ENCODE data around the gene CAB39.

The CAB39 gene

GRCh38 chr2:230682546-230682945 lies 30.1 kb upstream of the CAB39 start:
- H3K9me3 ChIP-seq (ENCODE audit: control insufficient read depth, low read length): peaks cover 5% of the 10 kb centered on the region
- H3K27me3 ChIP-seq (replicated peaks; ENCODE audit: control insufficient read depth, insufficient read depth, low read length, poor library complexity, severe bottlenecking): no peaks in the 10 kb centered on the region
- DNase-seq: no peak
- no peaks in the 10 kb centered on the region for H3K4me1 ChIP-seq (ENCODE audit: control insufficient read depth, insufficient read depth, low read length, poor library complexity, severe bottlenecking)
- H3K27ac ChIP-seq (ENCODE audit: insufficient read depth, low read length, poor library complexity, severe bottlenecking): no peak overlapping the region
- H3K4me3 ChIP-seq (ENCODE audit: insufficient read depth, low read depth, low read length, poor library complexity, severe bottlenecking): no peak overlapping the region
- no peaks in the 10 kb centered on the region for H3K36me3 ChIP-seq (ENCODE audit: control insufficient read depth, insufficient read depth, low read length)

GRCh38 chr2:230684270-230685168 lies 28.1 kb upstream of the CAB39 start:
- no peak overlapping the region for H3K27ac ChIP-seq (ENCODE audit: insufficient read depth, low read length, poor library complexity, severe bottlenecking)
- no peaks in the 10 kb centered on the region for H3K36me3 ChIP-seq (ENCODE audit: control insufficient read depth, insufficient read depth, low read length)
- H3K27me3 ChIP-seq (replicated peaks; ENCODE audit: control insufficient read depth, insufficient read depth, low read length, poor library complexity, severe bottlenecking): no peaks in the 10 kb centered on the region
- no peaks in the 10 kb centered on the region for H3K4me1 ChIP-seq (ENCODE audit: control insufficient read depth, insufficient read depth, low read length, poor library complexity, severe bottlenecking)
- H3K4me3 ChIP-seq (ENCODE audit: insufficient read depth, low read depth, low read length, poor library complexity, severe bottlenecking): no peak overlapping the region
- DNase-seq: no peak
- no peaks in the 10 kb centered on the region for H3K9me3 ChIP-seq (ENCODE audit: control insufficient read depth, low read length)

GRCh38 chr2:230685178-230685577 lies 27.5 kb upstream of the CAB39 start:
- H3K27me3 ChIP-seq (replicated peaks; ENCODE audit: control insufficient read depth, insufficient read depth, low read length, poor library complexity, severe bottlenecking): no peaks in the 10 kb centered on the region
- H3K4me3 ChIP-seq (ENCODE audit: insufficient read depth, low read depth, low read length, poor library complexity, severe bottlenecking): no peak overlapping the region
- no peaks in the 10 kb centered on the region for H3K36me3 ChIP-seq (ENCODE audit: control insufficient read depth, insufficient read depth, low read length)
- no peak for DNase-seq
- H3K4me1 ChIP-seq (ENCODE audit: control insufficient read depth, insufficient read depth, low read length, poor library complexity, severe bottlenecking): no peaks in the 10 kb centered on the region
- no peaks in the 10 kb centered on the region for H3K9me3 ChIP-seq (ENCODE audit: control insufficient read depth, low read length)
- no peak overlapping the region for H3K27ac ChIP-seq (ENCODE audit: insufficient read depth, low read length, poor library complexity, severe bottlenecking)

- Histone ChIP-seq H3K4me3 (ENCODE audit: insufficient read depth, low read depth, low read length, poor library complexity, severe bottlenecking) (no peak overlapping the region), H3K27me3 (replicated peaks; ENCODE audit: control insufficient read depth, insufficient read depth, low read length, poor library complexity, severe bottlenecking) (no peaks in the 10 kb centered on the region), H3K9me3 (ENCODE audit: control insufficient read depth, low read length) (no peaks in the 10 kb centered on the region), H3K36me3 (ENCODE audit: control insufficient read depth, insufficient read depth, low read length) (no peaks in the 10 kb centered on the region), H3K4me1 (ENCODE audit: control insufficient read depth, insufficient read depth, low read length, poor library complexity, severe bottlenecking) (no peaks in the 10 kb centered on the region), H3K27ac (ENCODE audit: insufficient read depth, low read length, poor library complexity, severe bottlenecking) (no peak overlapping the region)
- DNase-seq: no peak
Measured at GRCh38 chr2:230687498-230687897, 25.1 kb upstream of the CAB39 start.

- Histone ChIP-seq H3K27ac (ENCODE audit: insufficient read depth, low read length, poor library complexity, severe bottlenecking) (no peak overlapping the region), H3K9me3 (ENCODE audit: control insufficient read depth, low read length) (no peaks in the 10 kb centered on the region), H3K27me3 (replicated peaks; ENCODE audit: control insufficient read depth, insufficient read depth, low read length, poor library complexity, severe bottlenecking) (no peaks in the 10 kb centered on the region), H3K4me1 (ENCODE audit: control insufficient read depth, insufficient read depth, low read length, poor library complexity, severe bottlenecking) (no peaks in the 10 kb centered on the region), H3K36me3 (ENCODE audit: control insufficient read depth, insufficient read depth, low read length) (no peaks in the 10 kb centered on the region), H3K4me3 (ENCODE audit: insufficient read depth, low read depth, low read length, poor library complexity, severe bottlenecking) (no peak overlapping the region)
- no peak for DNase-seq
Measured at GRCh38 chr2:230688490-230688889, 24.2 kb upstream of the CAB39 start.

- Histone ChIP-seq H3K27ac (ENCODE audit: insufficient read depth, low read length, poor library complexity, severe bottlenecking) (no peak overlapping the region), H3K4me1 (ENCODE audit: control insufficient read depth, insufficient read depth, low read length, poor library complexity, severe bottlenecking) (no peaks in the 10 kb centered on the region), H3K9me3 (ENCODE audit: control insufficient read depth, low read length) (no peaks in the 10 kb centered on the region), H3K4me3 (ENCODE audit: insufficient read depth, low read depth, low read length, poor library complexity, severe bottlenecking) (no peak overlapping the region), H3K36me3 (ENCODE audit: control insufficient read depth, insufficient read depth, low read length) (no peaks in the 10 kb centered on the region), H3K27me3 (replicated peaks; ENCODE audit: control insufficient read depth, insufficient read depth, low read length, poor library complexity, severe bottlenecking) (no peaks in the 10 kb centered on the region)
- DNase-seq: no peak
Measured at GRCh38 chr2:230690439-230690838, 22.2 kb upstream of the CAB39 start.

GRCh38 chr2:230691005-230691647 lies 21.5 kb upstream of the CAB39 start:
- Histone ChIP-seq H3K27me3 (replicated peaks; ENCODE audit: control insufficient read depth, insufficient read depth, low read length, poor library complexity, severe bottlenecking) (no peaks in the 10 kb centered on the region), H3K9me3 (ENCODE audit: control insufficient read depth, low read length) (no peaks in the 10 kb centered on the region), H3K27ac (ENCODE audit: insufficient read depth, low read length, poor library complexity, severe bottlenecking) (no peak overlapping the region), H3K4me1 (ENCODE audit: control insufficient read depth, insufficient read depth, low read length, poor library complexity, severe bottlenecking) (no peaks in the 10 kb centered on the region), H3K36me3 (ENCODE audit: control insufficient read depth, insufficient read depth, low read length) (no peaks in the 10 kb centered on the region), H3K4me3 (ENCODE audit: insufficient read depth, low read depth, low read length, poor library complexity, severe bottlenecking) (no peak overlapping the region)
- DNase-seq: no peak

GRCh38 chr2:230692760-230693159 lies 19.9 kb upstream of the CAB39 start:
- H3K4me3 ChIP-seq (ENCODE audit: insufficient read depth, low read depth, low read length, poor library complexity, severe bottlenecking): no peak overlapping the region
- H3K27ac ChIP-seq (ENCODE audit: insufficient read depth, low read length, poor library complexity, severe bottlenecking): no peak overlapping the region
- H3K9me3 ChIP-seq (ENCODE audit: control insufficient read depth, low read length): no peaks in the 10 kb centered on the region
- DNase-seq: no peak
- no peaks in the 10 kb centered on the region for H3K27me3 ChIP-seq (replicated peaks; ENCODE audit: control insufficient read depth, insufficient read depth, low read length, poor library complexity, severe bottlenecking)
- H3K4me1 ChIP-seq (ENCODE audit: control insufficient read depth, insufficient read depth, low read length, poor library complexity, severe bottlenecking): no peaks in the 10 kb centered on the region
- no peaks in the 10 kb centered on the region for H3K36me3 ChIP-seq (ENCODE audit: control insufficient read depth, insufficient read depth, low read length)

GRCh38 chr2:230693411-230693810 lies 19.2 kb upstream of the CAB39 start:
- Histone ChIP-seq H3K4me3 (ENCODE audit: insufficient read depth, low read depth, low read length, poor library complexity, severe bottlenecking) (no peak overlapping the region), H3K9me3 (ENCODE audit: control insufficient read depth, low read length) (no peaks in the 10 kb centered on the region), H3K27ac (ENCODE audit: insufficient read depth, low read length, poor library complexity, severe bottlenecking) (no peak overlapping the region), H3K27me3 (replicated peaks; ENCODE audit: control insufficient read depth, insufficient read depth, low read length, poor library complexity, severe bottlenecking) (no peaks in the 10 kb centered on the region), H3K4me1 (ENCODE audit: control insufficient read depth, insufficient read depth, low read length, poor library complexity, severe bottlenecking) (no peaks in the 10 kb centered on the region), H3K36me3 (ENCODE audit: control insufficient read depth, insufficient read depth, low read length) (no peaks in the 10 kb centered on the region)
- DNase-seq: no peak

- H3K27ac ChIP-seq (ENCODE audit: insufficient read depth, low read length, poor library complexity, severe bottlenecking): no peak overlapping the region
- no peaks in the 10 kb centered on the region for H3K36me3 ChIP-seq (ENCODE audit: control insufficient read depth, insufficient read depth, low read length)
- no peaks in the 10 kb centered on the region for H3K27me3 ChIP-seq (replicated peaks; ENCODE audit: control insufficient read depth, insufficient read depth, low read length, poor library complexity, severe bottlenecking)
- no peak overlapping the region for H3K4me3 ChIP-seq (ENCODE audit: insufficient read depth, low read depth, low read length, poor library complexity, severe bottlenecking)
- DNase-seq: no peak
- no peaks in the 10 kb centered on the region for H3K4me1 ChIP-seq (ENCODE audit: control insufficient read depth, insufficient read depth, low read length, poor library complexity, severe bottlenecking)
- no peaks in the 10 kb centered on the region for H3K9me3 ChIP-seq (ENCODE audit: control insufficient read depth, low read length)
Measured at GRCh38 chr2:230694241-230694640, 18.4 kb upstream of the CAB39 start.

All from effector memory CD4-positive, alpha-beta T cell (primary cell).